ENCODE results near the gene SNN.

The SNN gene

DNA sequence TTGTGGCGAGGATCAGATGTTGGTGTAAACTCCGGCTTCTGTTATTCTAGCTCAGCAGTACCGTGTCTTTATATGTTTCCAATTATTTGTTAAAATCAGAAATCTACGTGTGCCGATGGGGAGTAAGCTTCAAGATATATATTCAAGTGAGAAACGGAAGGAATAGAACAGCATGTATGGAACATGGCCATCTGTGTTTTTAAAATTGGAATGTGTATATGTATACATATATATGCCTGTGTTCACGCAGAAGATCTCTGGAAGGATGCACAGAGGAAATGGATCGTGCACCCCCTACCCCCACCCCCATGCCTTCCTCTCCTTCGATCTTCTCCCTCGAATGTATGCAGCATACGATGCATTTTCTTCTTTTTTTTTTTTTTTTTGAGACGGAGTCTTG lies 7.7 kb upstream of the SNN start:
- no peak for DNase-seq (ENCODE audit: extremely low spot score)
- ChIA-PET CTCF (interaction anchor here (1.0 to 2.4 kb wide), 4 partner anchors 9 to 254 kb away, joined by 3 to 9 read pairs (median 7); no protein-coding TSS in a partner anchor), POLR2A (no interaction called here)
- TF ChIP-seq, protein P1, sequence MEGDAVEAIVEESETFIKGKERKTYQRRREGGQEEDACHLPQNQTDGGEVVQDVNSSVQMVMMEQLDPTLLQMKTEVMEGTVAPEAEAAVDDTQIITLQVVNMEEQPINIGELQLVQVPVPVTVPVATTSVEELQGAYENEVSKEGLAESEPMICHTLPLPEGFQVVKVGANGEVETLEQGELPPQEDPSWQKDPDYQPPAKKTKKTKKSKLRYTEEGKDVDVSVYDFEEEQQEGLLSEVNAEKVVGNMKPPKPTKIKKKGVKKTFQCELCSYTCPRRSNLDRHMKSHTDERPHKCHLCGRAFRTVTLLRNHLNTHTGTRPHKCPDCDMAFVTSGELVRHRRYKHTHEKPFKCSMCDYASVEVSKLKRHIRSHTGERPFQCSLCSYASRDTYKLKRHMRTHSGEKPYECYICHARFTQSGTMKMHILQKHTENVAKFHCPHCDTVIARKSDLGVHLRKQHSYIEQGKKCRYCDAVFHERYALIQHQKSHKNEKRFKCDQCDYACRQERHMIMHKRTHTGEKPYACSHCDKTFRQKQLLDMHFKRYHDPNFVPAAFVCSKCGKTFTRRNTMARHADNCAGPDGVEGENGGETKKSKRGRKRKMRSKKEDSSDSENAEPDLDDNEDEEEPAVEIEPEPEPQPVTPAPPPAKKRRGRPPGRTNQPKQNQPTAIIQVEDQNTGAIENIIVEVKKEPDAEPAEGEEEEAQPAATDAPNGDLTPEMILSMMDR (IDR thresholded peaks at IDR 0.05; ENCODE audit: control extremely low read depth, extremely low read depth, low read depth, missing control alignments) = no peak

DNA sequence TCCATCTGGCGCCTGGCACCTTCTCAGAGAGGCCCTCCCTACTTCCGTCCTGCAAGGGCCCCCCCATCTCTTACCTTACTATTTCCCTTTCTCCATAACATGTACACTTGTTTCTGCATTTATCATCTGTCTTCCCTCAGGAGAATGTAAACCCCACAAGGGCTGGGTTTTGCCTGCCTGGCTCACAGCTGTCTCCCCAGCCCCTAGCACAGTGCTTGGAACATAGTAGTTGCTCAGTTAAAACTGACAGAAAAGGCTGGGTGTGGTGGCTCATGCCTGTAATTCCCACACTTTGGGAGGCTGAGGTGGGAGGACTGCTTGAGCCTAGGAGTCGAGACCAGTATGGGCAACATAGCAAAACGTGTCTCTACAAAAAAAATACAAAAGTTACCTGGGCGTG lies 5.7 kb upstream of the SNN start:
- TF ChIP-seq, protein P1 (IDR thresholded peaks at IDR 0.05; ENCODE audit: control extremely low read depth, extremely low read depth, low read depth, missing control alignments) = no peak
- ChIA-PET CTCF (no interaction called here), POLR2A (no interaction called here)
- DNase-seq (ENCODE audit: extremely low spot score) = no peak

DNA sequence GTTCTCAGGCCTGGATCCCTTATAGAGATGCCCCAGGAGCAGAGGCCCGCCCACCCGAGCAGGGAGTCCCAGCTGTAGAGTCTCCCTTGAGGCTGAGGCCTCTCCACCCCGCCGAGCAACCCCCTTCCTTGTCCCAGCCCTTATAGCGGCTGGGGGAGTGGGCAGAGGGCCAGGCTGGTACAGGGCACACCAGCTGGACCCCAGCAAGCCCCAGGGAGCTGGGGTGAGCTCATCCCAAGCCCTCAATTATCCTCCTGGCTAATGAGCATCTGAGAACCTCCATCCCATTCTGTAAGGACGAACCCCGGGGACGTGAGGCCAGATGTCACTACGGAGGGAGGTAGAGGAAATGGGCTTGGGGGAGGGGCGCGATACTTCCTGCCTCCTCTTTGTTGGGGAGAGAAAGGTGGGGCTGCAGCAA lies 3.2 kb upstream of the SNN start:
- TF ChIP-seq, protein P1 (IDR thresholded peaks at IDR 0.05; ENCODE audit: control extremely low read depth, extremely low read depth, low read depth, missing control alignments) = no peak
- no peak for DNase-seq (ENCODE audit: extremely low spot score)
- ChIA-PET CTCF (interaction anchor here (1.4 to 3.7 kb wide), 5 partner anchors 24 to 701 kb away, joined by 3 to 14 read pairs (median 4); no protein-coding TSS in a partner anchor), POLR2A (no interaction called here)

DNA sequence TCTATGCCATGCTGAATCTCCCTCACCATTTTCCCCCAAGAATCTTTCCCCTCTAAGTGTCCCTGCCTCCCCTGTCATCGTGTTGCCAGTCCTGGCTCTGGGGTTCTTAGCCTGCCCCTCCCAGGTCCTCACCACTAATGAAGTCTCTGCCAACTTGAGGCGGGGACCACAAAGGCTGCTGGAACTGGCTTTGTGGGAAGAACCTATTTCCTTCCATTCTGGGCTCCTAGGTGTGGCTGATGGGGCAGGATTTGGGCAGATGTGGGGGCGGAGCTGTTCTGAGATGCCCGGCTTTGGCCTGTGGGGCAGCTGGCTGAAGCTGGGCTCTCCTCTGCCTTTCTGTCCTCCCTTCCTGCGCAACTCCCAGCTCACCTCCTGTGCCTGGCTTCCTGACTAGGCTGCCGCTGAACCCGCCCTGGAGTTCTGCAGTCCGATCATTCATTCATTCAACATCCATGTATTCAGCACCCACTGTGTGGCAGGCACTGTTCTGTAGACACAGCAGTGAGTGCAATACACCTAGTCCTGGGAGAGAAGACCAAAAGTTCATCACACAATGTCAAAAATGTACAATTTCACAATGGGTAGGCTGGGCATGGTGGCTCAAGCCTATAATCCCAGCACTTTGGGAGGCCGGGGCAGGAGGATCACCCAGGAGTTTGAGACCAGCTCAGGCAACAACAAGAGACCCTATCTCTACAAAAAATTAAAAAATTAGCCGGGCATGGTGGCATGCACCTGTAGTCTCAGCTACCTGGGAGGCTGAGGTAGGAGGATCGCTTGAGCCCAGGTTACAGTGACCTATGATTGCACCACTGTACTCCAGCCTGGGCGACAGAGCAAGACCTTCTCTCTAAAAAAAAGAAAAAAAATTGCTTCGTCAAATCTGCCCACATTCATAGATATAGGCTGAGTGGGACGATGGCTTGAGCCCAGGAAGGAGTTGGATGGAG lies 1.9 kb upstream of the SNN start:
- POLR2A ChIA-PET = no interaction called here
- CTCF ChIA-PET = interaction anchor here (0.9 to 3.7 kb wide), 6 partner anchors 23 to 703 kb away, joined by 3 to 14 read pairs (median 4); partner anchors contain the start of gene ZC3H7A
- DNase-seq (ENCODE audit: extremely low spot score) = no peak
- TF ChIP-seq, protein P1 (IDR thresholded peaks at IDR 0.05; ENCODE audit: control extremely low read depth, extremely low read depth, low read depth, missing control alignments) = no peak

DNA sequence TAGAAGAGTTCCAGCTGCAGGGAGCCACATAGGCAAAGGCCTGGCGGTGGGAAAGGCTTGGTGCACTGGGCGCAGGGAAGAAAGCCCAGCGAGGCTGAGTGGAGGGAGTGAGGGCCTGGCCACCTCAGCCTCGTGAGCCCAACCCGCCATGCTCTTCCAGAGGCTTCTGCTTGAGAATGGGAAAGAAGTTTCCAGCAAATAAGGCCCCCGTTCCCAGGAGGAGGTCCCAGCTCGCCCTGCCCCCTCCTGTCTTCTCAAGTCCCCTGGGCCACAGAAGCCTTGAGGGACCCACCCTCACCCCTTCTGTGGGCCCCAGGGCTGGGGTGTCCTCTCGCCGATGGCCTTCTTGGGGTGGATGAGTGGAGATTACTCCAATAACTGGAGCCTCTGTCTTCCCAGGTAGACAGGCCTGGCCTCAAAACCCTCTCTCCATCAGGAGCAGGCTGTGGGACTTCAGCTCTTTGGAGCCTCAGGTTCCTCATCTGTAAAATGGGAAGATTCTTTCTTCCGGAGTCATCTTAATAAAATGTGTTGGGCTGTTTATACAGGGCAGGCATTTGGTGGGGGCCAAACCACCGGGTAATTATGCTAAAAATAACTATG lies 933 bp upstream of the SNN start:
- TF ChIP-seq, protein P1 (IDR thresholded peaks at IDR 0.05; ENCODE audit: control extremely low read depth, extremely low read depth, low read depth, missing control alignments) = no peak
- POLR2A ChIA-PET = interaction anchor here (0.6 kb wide), 1 partner anchor 10 kb away, joined by 3 read pairs; no protein-coding TSS in a partner anchor
- CTCF ChIA-PET = interaction anchor here (0.9 to 3.7 kb wide), 5 partner anchors 24 to 704 kb away, joined by 3 to 14 read pairs (median 3); partner anchors contain the start of gene ZC3H7A

DNA sequence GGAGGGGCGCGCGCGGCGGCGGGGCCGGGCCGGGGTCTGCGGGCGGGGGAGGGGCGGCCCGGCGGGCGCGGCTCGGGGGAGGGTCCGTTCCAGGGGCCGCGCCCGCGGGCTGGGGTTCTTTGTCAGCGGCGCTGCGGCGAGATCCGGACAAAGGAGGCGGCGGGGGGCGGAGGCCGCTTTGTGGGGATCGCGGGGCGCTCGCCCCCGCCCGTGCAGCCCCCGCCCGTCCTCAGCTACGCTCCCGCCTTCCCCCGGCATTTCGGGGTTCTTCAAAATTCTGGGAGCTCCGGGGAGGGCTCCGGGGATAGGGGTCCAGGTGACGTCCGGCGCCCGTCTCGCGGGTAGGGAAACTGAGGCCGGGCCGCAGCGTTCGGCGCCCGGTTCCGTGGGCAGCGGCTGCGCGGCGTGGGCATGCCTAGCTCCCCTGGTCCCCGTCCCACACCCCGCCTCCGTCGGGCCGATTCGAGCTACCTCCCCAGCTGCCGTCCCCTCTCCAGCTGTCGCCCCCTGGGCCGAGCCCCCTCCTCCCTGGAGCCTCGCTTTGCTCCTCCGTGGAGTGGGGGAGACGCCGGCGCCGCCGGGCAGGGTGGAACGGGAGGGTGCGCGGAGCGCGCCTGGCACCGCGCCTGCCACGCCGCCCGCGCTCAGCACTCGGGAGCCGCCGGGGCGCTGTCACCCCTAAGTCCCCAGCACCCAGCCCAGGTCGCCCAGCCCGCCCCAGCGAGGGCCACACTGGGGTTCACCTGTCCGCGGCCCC lies 546 bp downstream of the SNN start:
- CTCF ChIA-PET = interaction anchor here (0.7 to 1.7 kb wide), 7 partner anchors 8 to 273 kb away, joined by 3 to 5 read pairs (median 3); no protein-coding TSS in a partner anchor
- TF ChIP-seq, protein P1 (IDR thresholded peaks at IDR 0.05; ENCODE audit: control extremely low read depth, extremely low read depth, low read depth, missing control alignments) = no peak
- DNase-seq (ENCODE audit: extremely low spot score) = no peak

More for the DNA sequence above, 933 bp upstream of the SNN start:
- no peak for DNase-seq (ENCODE audit: extremely low spot score)

More for the DNA sequence above, 546 bp downstream of the SNN start:
- POLR2A ChIA-PET = interaction anchor here (0.6 to 1.4 kb wide), 3 partner anchors 10 to 588 kb away, joined by 3 to 4 read pairs (median 4); partner anchors contain the start of gene ZC3H7A
